Right lobe of liver (tissue), 6 donors: ENCODE results near the gene CAPN13. TPM values are rescaled to one million over a fixed set of nuclear protein-coding genes. Genes with fewer than 3 reads are reported as not detected.

Experiments
- ATAC-seq, 4 donors: fragments of 200-7000 bp; cut with Tn5 transposase; one replicate each; pipeline ENCODE4 v1.9.1; 2020; ENCODE audit warnings: mild to moderate bottlenecking in 4 of 4, moderate library complexity in 4 of 4
- DNase-seq, 3 donors: peaks; one replicate each; pipeline ENCODE4 v3.0.0-alpha.2; 2020
- H3K27ac ChIP-seq, 3 donors: fragments of 200-600 bp; one replicate each; pipeline ENCODE4 v1.8.0; 2022
- H3K27me3 ChIP-seq, 2 donors: fragments of 200-600 bp; one replicate each; pipeline ENCODE4 v1.8.0; 2022
- H3K36me3 ChIP-seq, 4 donors: fragments of 200-600 bp; sonication (generic) in 1 of 4; one replicate each; pipeline versions ENCODE4 v1.5.1 to v1.8.0; 2017 to 2022; ENCODE audit warnings: control low read depth in 1 of 4
- H3K4me1 ChIP-seq, 4 donors: fragments of 200-600 bp; sonication (generic) in 1 of 4; one replicate each; pipeline versions ENCODE4 v1.5.1 to v1.8.0; 2017 to 2022; ENCODE audit warnings: control low read depth in 1 of 4
- H3K4me3 ChIP-seq, 3 donors: fragments of 200-600 bp; one replicate each; pipeline ENCODE4 v1.8.0; 2022
- H3K9me3 ChIP-seq, 4 donors: fragments of 200-600 bp; sonication (generic) in 1 of 4; one replicate each; pipeline versions ENCODE4 v1.5.1 to v1.8.0; 2017 to 2022; ENCODE audit warnings: control low read depth in 1 of 4
- POLR2A ChIP-seq: fragments of 450-650 bp; IDR thresholded peaks from one replicate; pipeline ENCODE4 v1.6.1; 2017; ENCODE audit warnings: antibody characterized with exemption, mild to moderate bottlenecking
- WGBS: methylation state at CpG from one replicate; pipeline ENCODE4 v1.1.6; 2018; ENCODE audit warnings: low coverage, low lambda C conversion rate; ENCODE audit not compliant: insufficient coverage; ENCODE audit errors: missing lambda C conversion rate; 5-methylcytosine and 5-hydroxymethylcytosine counted together
- intact Hi-C, 2 donors: fragments of 100-400 bp; cut with DNase I; formaldehyde crosslinking; loops; one replicate each; pipeline versions ENCODE4 v1.11.2 to v1.14.1; 2022
- total RNA-seq, 6 experiments: library from RNA; depleted of rRNA in 2 of 6; stranded (reverse); fragments of >200 nt in 2 of 6; fragmentation: NEBNext Ultra II Directional in 3 of 6; extraction: Animal tissue kit (Norgen Biotek cat#: 25700) in 3 of 6; gene quantifications; one replicate each; pipeline versions ENCODE4 v1.1.0 to v1.2.4, GENCODE V29; 2016 to 2023
- TF ChIP-seq, protein P1 (sequence below), 4 donors: fragments of 200-600 bp in 3 of 4; fragments of 450-650 bp in 1 of 4; IDR thresholded peaks; one replicate each; pipeline versions ENCODE4 v1.5.1 to v1.8.0; 2016 to 2022; ENCODE audit warnings: antibody characterized with exemption in 4 of 4, mild to moderate bottlenecking in 2 of 4
- donor health status: DM: no; HTN: yes; CAD: no.
- donor health status: DM: no; HTN: no; CAD: no.
- donor health status: DM: no; HTN: no; CAD: no.
- donor health status: DM: no; HTN: yes; CAD: no.
- donor health status: DM: no; HTN: yes; CAD: no.

The CAPN13 gene
- total RNA-seq, 6 experiments from 2014 or later: 0.09 to 3.8 (median 1.00) TPM; not detected in 2

- Histone ChIP-seq H3K36me3 (no peaks in the 10 kb centered on the region), H3K9me3 (no peaks in the 10 kb centered on the region), H3K27me3 (no peaks in the 10 kb centered on the region), H3K27ac (no peak overlapping the region), H3K4me1 (no peaks in the 10 kb centered on the region), H3K4me3 (no peak overlapping the region)
- 78% methylated on average over 1 of the region's 1 CpG for WGBS
- DNase-seq: no peak
- intact Hi-C loops: no loop called here
- TF ChIP-seq POLR2A: no peak
- TF ChIP-seq, protein P1, sequence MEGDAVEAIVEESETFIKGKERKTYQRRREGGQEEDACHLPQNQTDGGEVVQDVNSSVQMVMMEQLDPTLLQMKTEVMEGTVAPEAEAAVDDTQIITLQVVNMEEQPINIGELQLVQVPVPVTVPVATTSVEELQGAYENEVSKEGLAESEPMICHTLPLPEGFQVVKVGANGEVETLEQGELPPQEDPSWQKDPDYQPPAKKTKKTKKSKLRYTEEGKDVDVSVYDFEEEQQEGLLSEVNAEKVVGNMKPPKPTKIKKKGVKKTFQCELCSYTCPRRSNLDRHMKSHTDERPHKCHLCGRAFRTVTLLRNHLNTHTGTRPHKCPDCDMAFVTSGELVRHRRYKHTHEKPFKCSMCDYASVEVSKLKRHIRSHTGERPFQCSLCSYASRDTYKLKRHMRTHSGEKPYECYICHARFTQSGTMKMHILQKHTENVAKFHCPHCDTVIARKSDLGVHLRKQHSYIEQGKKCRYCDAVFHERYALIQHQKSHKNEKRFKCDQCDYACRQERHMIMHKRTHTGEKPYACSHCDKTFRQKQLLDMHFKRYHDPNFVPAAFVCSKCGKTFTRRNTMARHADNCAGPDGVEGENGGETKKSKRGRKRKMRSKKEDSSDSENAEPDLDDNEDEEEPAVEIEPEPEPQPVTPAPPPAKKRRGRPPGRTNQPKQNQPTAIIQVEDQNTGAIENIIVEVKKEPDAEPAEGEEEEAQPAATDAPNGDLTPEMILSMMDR (IDR thresholded peaks at IDR 0.05): no peak
- ATAC-seq: no peak
Measured at GRCh38 chr2:30781451-30781850, 25.8 kb downstream of the CAPN13 start.

DNA sequence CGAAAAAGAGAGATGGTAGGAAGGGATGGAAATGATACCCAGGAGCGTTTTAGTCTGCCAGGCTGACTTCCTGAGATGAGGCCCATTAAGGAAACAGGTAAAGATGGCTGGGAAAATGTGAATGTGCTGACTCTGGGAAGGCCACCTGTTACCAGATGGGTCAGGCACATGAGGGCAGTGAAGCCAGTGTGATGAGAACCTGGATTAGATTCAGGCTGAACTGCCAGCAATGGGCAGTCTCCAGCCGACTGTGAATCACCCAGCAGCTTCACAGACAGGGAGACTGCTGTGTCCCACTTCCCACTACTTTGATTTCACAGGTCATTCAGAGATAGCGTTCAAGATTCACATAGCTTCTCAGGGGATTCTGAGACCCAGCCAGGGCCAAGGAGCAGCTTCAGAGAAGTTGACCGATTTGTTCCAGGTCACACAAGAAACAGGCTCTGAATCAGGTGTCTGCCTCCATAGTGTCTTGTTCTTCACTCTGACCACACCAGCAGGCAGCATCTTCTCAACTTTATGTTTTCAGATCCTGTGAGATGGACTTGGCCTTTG is 26.4 kb downstream of the CAPN13 start:
- Histone ChIP-seq H3K4me1 (no peaks in the 10 kb centered on the region), H3K4me3 (no peak overlapping the region), H3K27me3 (no peaks in the 10 kb centered on the region), H3K9me3 (no peaks in the 10 kb centered on the region), H3K27ac (no peak overlapping the region), H3K36me3 (no peaks in the 10 kb centered on the region)
- DNase-seq (no peak), ATAC-seq (no peak)
- 79% methylated on average over 3 of the region's 5 CpGs for WGBS
- no peak for TF ChIP-seq POLR2A
- TF ChIP-seq, protein P1 (IDR thresholded peaks at IDR 0.05): no peak
- intact Hi-C loops: no loop called here

DNA sequence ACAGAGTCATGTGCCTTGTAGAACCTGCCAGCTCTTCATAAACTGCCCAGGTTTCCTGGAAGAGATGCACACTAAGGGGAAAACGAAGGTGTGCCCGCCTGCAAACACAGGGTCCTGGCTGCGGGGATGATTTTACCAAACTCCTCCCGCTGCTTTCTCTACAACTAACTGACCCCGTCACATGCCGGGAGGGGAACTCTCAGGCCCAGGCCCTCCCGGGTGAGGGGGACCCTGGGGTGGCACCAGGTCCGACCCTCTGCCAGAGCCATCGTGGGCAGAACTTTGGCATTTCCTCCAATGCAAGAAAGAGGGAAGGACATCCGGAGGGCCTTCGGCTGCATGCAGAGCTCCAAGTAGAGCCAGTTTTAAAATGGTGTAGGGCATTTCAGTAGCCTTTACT is 28.6 kb downstream of the CAPN13 start:
- H3K9me3 ChIP-seq: no peaks in the 10 kb centered on the region
- ATAC-seq (no peak), DNase-seq (no peak)
- whole genome bisulfite sequencing: 100% methylated on average over 2 of the region's 11 CpGs
- no peak overlapping the region for H3K4me3 ChIP-seq
- H3K27ac ChIP-seq: no peak overlapping the region
- H3K27me3 ChIP-seq: no peaks in the 10 kb centered on the region
- no peaks in the 10 kb centered on the region for H3K4me1 ChIP-seq
- no peak for TF ChIP-seq POLR2A
- TF ChIP-seq, protein P1 (IDR thresholded peaks at IDR 0.05): no peak
- H3K36me3 ChIP-seq: no peaks in the 10 kb centered on the region
- intact Hi-C loops: no loop called here

- H3K4me1 ChIP-seq: no peaks in the 10 kb centered on the region
- WGBS: 76% methylated on average over 9 of the region's 12 CpGs
- no peak for TF ChIP-seq POLR2A
- TF ChIP-seq, protein P1 (IDR thresholded peaks at IDR 0.05): no peak
- DNase-seq (no peak), ATAC-seq (no peak)
- intact Hi-C loops: no loop called here
- H3K27ac ChIP-seq: no peak overlapping the region
- no peaks in the 10 kb centered on the region for H3K36me3 ChIP-seq
- no peaks in the 10 kb centered on the region for H3K9me3 ChIP-seq
- H3K27me3 ChIP-seq: no peaks in the 10 kb centered on the region
- no peak overlapping the region for H3K4me3 ChIP-seq
Measured at GRCh38 chr2:30777661-30778505, 29.4 kb downstream of the CAPN13 start.
